Stimulated activated CD8-positive, alpha-beta memory T cell treated with anti-CD3 and anti-CD28 coated beads, Interleukin-4, amount 100 ng/mL, for 1 hour (primary cell): ENCODE results near the gene SCN2A.

Experiments
- DNase-seq, 2 donors: peaks; one replicate each; pipeline ENCODE4 v3.0.0-alpha.2; 2020; ENCODE audit warnings: low read depth in 2 of 2, low spot score in 1 of 2

The SCN2A gene

GRCh38 chr2:165414187-165414586 lies 175.0 kb downstream of the SCN2A start:
- DNase-seq = no peak

DNA sequence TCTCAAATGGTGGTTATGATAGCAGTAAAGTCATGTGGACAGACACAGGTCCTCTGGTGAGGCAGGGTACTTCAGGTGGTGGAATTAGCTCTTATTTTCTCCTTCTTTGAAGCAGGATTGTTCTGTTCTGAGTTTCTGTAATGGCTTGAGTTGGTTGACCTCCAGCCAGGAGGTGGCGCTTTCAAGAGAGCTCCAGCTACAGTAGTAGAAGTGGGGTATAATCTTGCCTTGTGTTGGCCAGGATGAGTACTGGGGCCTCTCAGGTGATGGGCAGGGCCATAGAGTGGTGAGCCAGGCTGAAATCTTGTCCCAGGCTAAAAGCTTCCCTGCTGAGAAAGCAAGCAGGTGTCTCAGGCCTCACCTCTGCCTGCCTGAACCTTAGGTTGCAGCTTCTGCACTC lies 177.8 kb downstream of the SCN2A start:
- DNase-seq = no peak

- DNase-seq = no peak
Observed at GRCh38 chr2:165420231-165420630, 181.0 kb downstream of the SCN2A start.

DNA sequence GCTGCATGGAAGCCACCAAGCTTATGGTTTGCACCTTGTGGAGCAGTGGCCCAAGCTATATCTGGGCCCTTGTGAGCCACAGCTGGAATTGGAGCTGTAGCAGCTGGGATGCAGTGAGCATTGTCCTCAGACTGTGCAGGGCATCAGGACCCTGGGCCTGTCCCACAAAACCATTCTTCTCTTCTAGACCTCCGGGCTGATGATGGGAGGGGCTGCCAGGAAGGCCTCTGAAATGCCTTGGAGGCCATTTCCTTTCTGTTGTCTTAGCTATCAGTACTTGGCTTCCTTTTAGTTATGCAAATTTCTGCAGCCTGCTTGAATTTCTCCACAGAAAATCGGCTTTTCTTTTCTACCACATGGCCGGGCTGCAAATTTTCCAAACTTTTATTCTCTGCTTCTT lies 183.9 kb downstream of the SCN2A start:
- no peak for DNase-seq

DNA sequence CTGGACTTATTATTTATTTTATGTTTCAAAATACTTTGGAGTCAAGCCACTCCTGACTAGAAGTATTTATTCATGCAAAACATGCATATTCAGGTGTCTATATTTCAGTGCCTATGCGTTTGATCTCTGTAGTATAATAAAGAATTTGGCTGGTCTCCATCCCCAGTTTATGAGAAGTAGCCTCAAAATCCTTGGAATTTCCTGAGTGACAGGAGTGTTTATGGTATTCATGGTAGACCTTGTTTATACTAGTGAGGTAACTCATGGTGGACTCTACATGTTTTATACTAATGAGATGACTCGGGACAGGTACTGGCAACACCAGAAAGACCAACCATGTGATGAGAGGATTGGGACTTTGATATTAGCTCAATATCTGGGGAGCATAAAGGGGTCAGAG lies 186.3 kb downstream of the SCN2A start:
- no peak for DNase-seq

DNA sequence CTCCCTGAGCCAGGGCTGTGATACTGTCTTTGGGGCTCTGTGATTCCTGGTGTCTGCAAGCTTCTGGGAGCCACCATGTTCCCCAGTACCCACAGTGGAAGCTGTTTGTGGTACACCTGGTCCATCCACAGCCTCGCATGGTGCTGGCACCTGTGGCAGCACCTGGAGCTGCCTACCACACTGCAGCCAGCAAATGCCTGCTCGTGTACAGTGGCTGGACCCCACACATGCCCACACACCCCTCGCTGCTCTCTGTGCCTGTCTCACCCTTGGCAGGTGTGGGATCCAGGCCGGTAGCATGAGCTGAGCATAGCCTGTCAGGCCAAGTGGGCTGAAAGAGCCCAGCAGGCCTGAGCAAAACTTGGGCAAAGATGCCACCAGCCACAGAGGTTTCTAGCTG lies 188.5 kb downstream of the SCN2A start:
- DNase-seq = no peak

DNA sequence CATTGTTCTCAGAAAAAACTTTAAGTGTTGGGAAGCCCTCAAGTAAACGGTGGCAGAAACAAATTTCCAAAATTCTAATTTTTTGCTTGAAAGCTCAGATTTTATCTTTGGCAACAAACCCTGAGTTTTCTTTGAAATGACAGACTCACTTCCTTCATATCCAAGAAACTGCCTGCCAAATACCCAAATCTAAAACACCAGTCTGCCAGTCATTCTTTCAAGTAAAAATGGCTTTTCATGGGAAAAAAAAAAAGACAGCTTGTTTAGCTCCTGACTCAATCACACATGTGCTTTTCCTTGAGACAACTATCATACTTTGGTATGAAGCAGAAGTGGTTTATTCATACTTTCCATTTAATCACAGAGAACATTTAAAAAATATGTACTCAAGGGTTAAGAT lies 189.7 kb downstream of the SCN2A start:
- DNase-seq = no peak

DNA sequence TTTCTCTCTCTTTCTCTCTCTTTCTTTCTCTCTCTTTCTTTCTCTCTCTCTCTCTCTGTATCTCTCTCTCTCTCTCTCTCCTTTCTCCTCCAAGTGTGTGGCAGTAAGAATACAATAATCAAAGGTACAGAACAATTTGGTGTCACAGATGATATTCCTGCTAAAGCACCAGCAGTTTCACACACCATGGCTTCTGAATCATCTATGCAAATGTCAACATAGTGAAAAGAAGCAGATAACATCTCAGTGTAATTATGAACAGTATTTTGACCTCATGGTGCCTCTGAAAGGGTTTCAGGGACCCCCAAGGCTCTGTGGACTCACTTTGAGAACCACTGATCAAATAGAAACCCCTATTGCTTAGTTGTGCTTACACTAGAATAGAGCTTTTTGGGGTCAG lies 191.8 kb downstream of the SCN2A start:
- DNase-seq = no peak

DNA sequence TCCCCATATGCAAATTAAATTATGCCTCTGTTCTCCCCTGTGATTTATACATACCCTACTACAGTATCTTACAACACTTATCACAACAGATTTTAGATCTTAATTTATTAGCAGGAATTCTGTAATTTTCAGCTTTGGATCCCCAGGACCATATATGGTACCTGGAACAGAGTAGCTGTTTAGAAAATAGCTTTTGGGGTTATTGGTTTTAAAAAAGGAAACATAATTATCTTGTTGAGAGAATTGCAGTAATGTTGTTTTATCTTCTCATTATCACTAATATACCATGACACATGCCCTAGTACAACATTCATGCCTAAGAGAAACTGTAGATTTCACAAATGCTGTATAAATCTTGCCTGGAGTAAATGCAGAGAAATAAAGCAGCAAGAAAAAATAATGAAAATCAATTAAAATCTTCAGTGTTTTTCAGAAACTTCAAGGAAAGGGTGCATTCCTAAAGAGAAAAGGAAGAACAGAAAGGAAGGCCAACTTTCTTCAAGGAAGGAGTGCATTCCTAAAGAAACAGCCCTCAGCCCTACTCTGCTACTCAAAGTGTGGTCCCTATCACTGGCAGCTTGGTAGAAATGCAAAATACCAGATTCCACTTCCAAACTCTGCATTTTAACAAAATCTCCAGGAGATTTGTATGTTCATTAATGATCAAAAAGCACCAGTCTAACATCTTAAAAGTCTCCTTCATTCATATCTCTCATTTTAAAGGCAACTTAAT lies 193.2 kb downstream of the SCN2A start:
- DNase-seq = no peak

DNA sequence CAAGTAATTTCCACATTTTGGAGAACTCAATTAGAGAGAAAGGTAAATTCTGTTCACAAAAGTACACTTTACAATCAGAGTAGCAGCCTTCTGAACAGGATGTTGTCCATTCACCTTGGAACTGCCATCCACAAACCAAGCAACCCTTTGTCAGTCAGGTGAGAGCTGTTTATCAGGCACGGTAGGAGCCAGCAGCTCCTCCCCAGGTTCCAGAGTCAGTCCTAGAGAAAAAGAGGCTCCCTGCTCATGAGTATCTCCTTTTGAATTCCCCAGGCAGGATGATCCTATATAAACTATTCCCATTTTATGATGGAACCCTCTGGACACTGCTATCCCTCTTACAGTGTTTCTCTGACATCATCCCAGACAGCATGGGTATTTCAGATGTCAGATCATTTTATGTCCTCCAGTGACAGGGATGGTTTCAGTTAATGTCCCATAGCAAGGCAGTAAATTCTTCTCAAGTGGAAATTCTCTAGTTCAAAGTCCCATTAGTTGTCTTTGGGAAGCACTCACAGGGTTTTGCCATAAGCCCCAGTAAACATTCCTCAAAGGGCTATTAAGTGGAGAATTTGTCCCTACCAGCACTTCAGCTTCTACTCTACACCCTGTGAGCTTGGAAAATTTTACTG lies 195.8 kb downstream of the SCN2A start:
- DNase-seq = no peak

- DNase-seq = no peak
Observed at GRCh38 chr2:165435611-165436010, 196.4 kb downstream of the SCN2A start.

DNA sequence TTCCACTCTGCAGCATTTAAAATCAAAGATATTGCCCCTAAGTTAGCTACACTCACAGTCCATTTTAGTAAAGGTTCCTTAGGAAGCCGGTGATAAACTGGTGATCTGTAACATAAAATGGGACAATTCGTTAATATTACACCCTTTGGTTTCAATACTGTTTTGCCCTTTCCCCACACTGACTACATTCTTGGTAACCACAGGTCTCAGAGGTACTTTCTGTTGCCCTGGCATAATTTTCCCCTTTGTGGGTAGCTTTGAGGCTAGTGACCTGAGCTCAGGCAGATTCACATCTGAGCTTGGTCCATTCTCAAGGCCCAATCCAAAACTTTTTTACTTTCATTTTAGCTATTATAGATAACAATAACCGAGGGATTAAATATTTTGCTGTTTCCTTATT lies 197.3 kb downstream of the SCN2A start:
- no peak for DNase-seq

DNA sequence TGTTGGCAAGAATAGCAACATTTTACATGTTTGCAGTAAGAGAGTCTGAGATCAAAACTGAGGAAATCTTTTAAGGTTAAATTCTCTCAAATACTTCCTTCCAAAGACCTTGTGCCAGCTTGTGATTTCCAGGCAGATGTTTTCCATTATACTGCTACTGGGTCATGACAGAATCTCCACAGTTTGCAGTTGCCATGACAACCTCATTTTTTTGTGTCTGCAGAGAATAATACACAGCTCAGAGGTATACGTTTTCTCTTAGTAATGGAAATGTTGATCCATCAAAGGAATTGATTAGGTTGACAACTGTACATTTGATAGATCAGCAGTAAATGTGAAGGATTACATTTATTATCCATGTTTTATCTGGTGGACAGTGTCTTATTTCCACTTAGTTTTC lies 201.2 kb downstream of the SCN2A start:
- DNase-seq = no peak
